Smooth muscle cell (in vitro differentiated cells): ENCODE data around the gene RAB24. TPM values are rescaled to one million over a fixed set of nuclear protein-coding genes. Genes with fewer than 3 reads are reported as not detected.
"Not testable (repeated sequence)": the region's sequence is repeated elsewhere in the genome, so short reads cannot be mapped to it uniquely, and the experiment has no call there.

ENCODE experiments used
- DNase-seq: peaks from one replicate; lab custom pipeline; 2025; ENCODE audit not compliant: unreplicated experiment; lab: John Stamatoyannopoulos, UW
- H2AFZ ChIP-seq: fragments of 200-600 bp; sonication (generic); 2 replicates; pipeline ENCODE4 v1.6.0; 2016; ENCODE audit warnings: antibody characterized with exemption, low read depth, mild to moderate bottlenecking
- H3F3A ChIP-seq: fragments of 200-600 bp; sonication (generic); 2 replicates; pipeline ENCODE4 v1.6.0; 2017; ENCODE audit warnings: antibody characterized with exemption, low read depth
- H3K27ac ChIP-seq: fragments of 200-600 bp; sonication (generic); 2 replicates; pipeline ENCODE4 v1.5.1; 2016; ENCODE audit warnings: low read depth, mild to moderate bottlenecking
- H3K27me3 ChIP-seq: fragments of 200-600 bp; sonication (generic); 2 replicates; pipeline ENCODE4 v1.6.1; 2016; ENCODE audit warnings: low read depth, mild to moderate bottlenecking
- H3K36me3 ChIP-seq: fragments of 200-600 bp; sonication (generic); 2 replicates; pipeline ENCODE4 v1.5.1; 2016; ENCODE audit warnings: low read depth
- H3K4me1 ChIP-seq: fragments of 200-600 bp; sonication (generic); 2 replicates; pipeline ENCODE4 v1.5.1; 2016; ENCODE audit warnings: low read depth
- H3K4me2 ChIP-seq: fragments of 200-600 bp; sonication (generic); 2 replicates; pipeline ENCODE4 v1.6.0; 2016; ENCODE audit warnings: mild to moderate bottlenecking
- H3K4me3 ChIP-seq: fragments of 200-600 bp; sonication (generic); 2 replicates; pipeline ENCODE4 v1.5.1; 2016; ENCODE audit warnings: mild to moderate bottlenecking
- H3K79me2 ChIP-seq: fragments of 200-600 bp; sonication (generic); 2 replicates; pipeline ENCODE4 v1.6.0; 2016; ENCODE audit warnings: low read depth, mild to moderate bottlenecking
- H3K9ac ChIP-seq: fragments of 200-600 bp; sonication (generic); 2 replicates; pipeline ENCODE4 v1.6.0; 2016; ENCODE audit warnings: low read depth
- H3K9me3 ChIP-seq: fragments of 200-600 bp; sonication (generic); replicated peaks from 2 replicates; pipeline ENCODE4 v1.5.1; 2016; ENCODE audit warnings: low read depth
- H4K20me1 ChIP-seq: fragments of 200-600 bp; sonication (generic); 2 replicates; pipeline ENCODE4 v1.6.0; 2016; ENCODE audit warnings: low read depth
- CTCF ChIP-seq: fragments of 200-600 bp; sonication (generic); IDR thresholded peaks from 2 replicates; pipeline ENCODE4 v1.5.1; 2017; ENCODE audit warnings: borderline replicate concordance, mild to moderate bottlenecking, antibody characterized with exemption; ENCODE audit not compliant: insufficient read depth, poor library complexity, severe bottlenecking
- WGBS: methylation state at CpG from one replicate; pipeline ENCODE4 v1.1.7; 2016; ENCODE audit warnings: low lambda C conversion rate; 5-methylcytosine and 5-hydroxymethylcytosine counted together
- polyA plus RNA-seq: library from polyadenylated mRNA; unstranded; fragments of >200 nt; fragmentation: Nextera tagmentation; extraction: Ambion mirVana; gene quantifications from 2 replicates; pipeline ENCODE4 v1.2.1, GENCODE V29; 2016
- total RNA-seq: library from RNA; depleted of rRNA; stranded (reverse); fragments of >200 nt; gene quantifications from 2 replicates; pipeline ENCODE4 v1.2.3, GENCODE V29; 2014

The RAB24 gene
- total and polyA plus RNA-seq, 2 experiments from 2014 or later, result 41.8 to 46.4 TPM

- Histone ChIP-seq H3K4me2 (no peak overlapping the region), H3K9me3 (no peaks in the 10 kb centered on the region), H3K79me2 (no peaks in the 10 kb centered on the region), H4K20me1 (peaks cover 8% of the 10 kb centered on the region), H3F3A (peaks cover 3% of the 10 kb centered on the region), H3K4me3 (no peak overlapping the region), H3K36me3 (peaks cover 11% of the 10 kb centered on the region), H3K4me1 (no peaks in the 10 kb centered on the region), H3K27ac (no peak overlapping the region), H2AFZ (no peak overlapping the region), H3K27me3 (no peaks in the 10 kb centered on the region), H3K9ac (no peak overlapping the region)
- no peak for DNase-seq
- WGBS, result 98% methylated on average over 16 of the region's 16 CpGs
- no peak for TF ChIP-seq CTCF
Observed at GRCh38 chr5:177265395-177265794, 38.1 kb downstream of the RAB24 start.

- TF ChIP-seq CTCF, result no peak
- Histone ChIP-seq H3K9ac (no peak overlapping the region), H3K4me1 (no peaks in the 10 kb centered on the region), H3K27me3 (no peaks in the 10 kb centered on the region), H4K20me1 (peaks cover 8% of the 10 kb centered on the region), H2AFZ (no peak overlapping the region), H3K36me3 (peaks cover 17% of the 10 kb centered on the region), H3F3A (peaks cover 2% of the 10 kb centered on the region), H3K79me2 (no peaks in the 10 kb centered on the region), H3K9me3 (no peaks in the 10 kb centered on the region), H3K4me3 (no peak overlapping the region), H3K27ac (no peak overlapping the region), H3K4me2 (no peak overlapping the region)
- WGBS, result 91% methylated on average over 1 of the region's 1 CpG
- no peak for DNase-seq
Observed at GRCh38 chr5:177264178-177264577, 39.3 kb downstream of the RAB24 start.

GRCh38 chr5:177261510-177261909 lies 42.0 kb downstream of the RAB24 start:
- Histone ChIP-seq H3K4me3 (no peak overlapping the region), H3K36me3 (peaks cover 15% of the 10 kb centered on the region)
- TF ChIP-seq CTCF, result no peak

GRCh38 chr5:177260961-177261360 lies 42.6 kb downstream of the RAB24 start:
- Histone ChIP-seq H3K27me3 (no peaks in the 10 kb centered on the region), H3K4me1 (no peaks in the 10 kb centered on the region), H3K9ac (no peak overlapping the region), H3K79me2 (no peaks in the 10 kb centered on the region), H3K27ac (no peak overlapping the region), H3K36me3 (peaks cover 15% of the 10 kb centered on the region), H3F3A (no peaks in the 10 kb centered on the region), H4K20me1 (peaks cover 8% of the 10 kb centered on the region), H3K4me2 (no peak overlapping the region), H2AFZ (no peak overlapping the region), H3K4me3 (no peak overlapping the region), H3K9me3 (no peaks in the 10 kb centered on the region)
- no peak for TF ChIP-seq CTCF
- DNase-seq, result no peak
- 97% methylated on average over 7 of the region's 7 CpGs for WGBS

More at GRCh38 chr5:177261510-177261909, 42.0 kb downstream of the RAB24 start:
- no peak overlapping the region for H2AFZ ChIP-seq
- no peak overlapping the region for H3K9ac ChIP-seq
- 98% methylated on average over 1 of the region's 1 CpG for WGBS
- DNase-seq, result no peak
- H3K4me2 ChIP-seq, result no peak overlapping the region
- no peaks in the 10 kb centered on the region for H3K9me3 ChIP-seq
- H3K79me2 ChIP-seq, result no peaks in the 10 kb centered on the region
- H3K27ac ChIP-seq, result no peak overlapping the region
- H3K4me1 ChIP-seq, result no peaks in the 10 kb centered on the region
- H3K27me3 ChIP-seq, result no peaks in the 10 kb centered on the region
- peaks cover 8% of the 10 kb centered on the region for H4K20me1 ChIP-seq
- no peaks in the 10 kb centered on the region for H3F3A ChIP-seq

- not testable (repeated sequence) for H3K79me2 ChIP-seq, H2AFZ ChIP-seq, H3K4me3 ChIP-seq, H3K4me2 ChIP-seq, DNase-seq, H3K27ac ChIP-seq, H3F3A ChIP-seq, H3K9me3 ChIP-seq, H3K4me1 ChIP-seq, H3K9ac ChIP-seq, H3K27me3 ChIP-seq
- Histone ChIP-seq H3K36me3 (peaks cover 15% of the 10 kb centered on the region), H4K20me1 (peaks cover 22% of the 10 kb centered on the region)
- WGBS, result over 99% methylated on average over 7 of the region's 7 CpGs
Observed at GRCh38 chr5:177258711-177259110, 44.8 kb downstream of the RAB24 start.
